HG03439 (cell line): ENCODE data around the gene ULK2.

Experiments used
- ATAC-seq: cut with Tn5 transposase; IDR thresholded peaks from one replicate; pipeline ENCODE4 v1.9.1; 2021; ENCODE audit warnings: mild to moderate bottlenecking, moderate library complexity; ENCODE audit not compliant: unreplicated experiment

ULK2 gene

GRCh38 chr17:19747829-19748806 is 119.6 kb downstream of the ULK2 start, which contains the start of gene ALDH3A1:
TSS of gene ALDH3A1 (minus strand) at chr17:19748298. CDS start at chr17:19745129, 3,169 bp downstream.
- no peak for ATAC-seq

- ATAC-seq = no peak
These were observed 120.5 kb downstream of the ULK2 start for GRCh38 chr17:19747159-19747719.

GRCh38 chr17:19746517-19746916 is 121.2 kb downstream of the ULK2 start:
- ATAC-seq = no peak

GRCh38 chr17:19744922-19745757 is 122.6 kb downstream of the ULK2 start:
- no peak for ATAC-seq

DNA sequence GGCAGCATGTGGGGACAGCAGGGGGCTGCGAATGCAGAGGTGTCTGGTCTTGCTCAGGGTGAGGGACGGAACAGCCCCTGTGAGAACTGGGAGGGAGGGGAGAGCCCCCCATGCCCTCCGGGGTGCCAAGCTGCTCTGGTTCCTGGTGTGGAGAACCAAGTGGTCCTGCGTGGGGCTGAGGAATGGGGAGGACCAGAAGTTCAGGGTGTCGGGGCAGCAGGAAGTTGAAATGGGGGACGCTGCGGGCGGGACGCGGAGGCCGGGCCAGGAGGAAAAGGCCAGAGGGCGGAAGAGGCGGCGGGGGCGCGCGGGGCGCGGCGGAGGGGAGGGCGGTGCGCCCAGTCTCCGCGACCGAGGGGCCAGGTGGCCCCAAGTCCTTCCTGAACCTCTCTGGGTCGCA is 123.2 kb downstream of the ULK2 start:
- no peak for ATAC-seq

DNA sequence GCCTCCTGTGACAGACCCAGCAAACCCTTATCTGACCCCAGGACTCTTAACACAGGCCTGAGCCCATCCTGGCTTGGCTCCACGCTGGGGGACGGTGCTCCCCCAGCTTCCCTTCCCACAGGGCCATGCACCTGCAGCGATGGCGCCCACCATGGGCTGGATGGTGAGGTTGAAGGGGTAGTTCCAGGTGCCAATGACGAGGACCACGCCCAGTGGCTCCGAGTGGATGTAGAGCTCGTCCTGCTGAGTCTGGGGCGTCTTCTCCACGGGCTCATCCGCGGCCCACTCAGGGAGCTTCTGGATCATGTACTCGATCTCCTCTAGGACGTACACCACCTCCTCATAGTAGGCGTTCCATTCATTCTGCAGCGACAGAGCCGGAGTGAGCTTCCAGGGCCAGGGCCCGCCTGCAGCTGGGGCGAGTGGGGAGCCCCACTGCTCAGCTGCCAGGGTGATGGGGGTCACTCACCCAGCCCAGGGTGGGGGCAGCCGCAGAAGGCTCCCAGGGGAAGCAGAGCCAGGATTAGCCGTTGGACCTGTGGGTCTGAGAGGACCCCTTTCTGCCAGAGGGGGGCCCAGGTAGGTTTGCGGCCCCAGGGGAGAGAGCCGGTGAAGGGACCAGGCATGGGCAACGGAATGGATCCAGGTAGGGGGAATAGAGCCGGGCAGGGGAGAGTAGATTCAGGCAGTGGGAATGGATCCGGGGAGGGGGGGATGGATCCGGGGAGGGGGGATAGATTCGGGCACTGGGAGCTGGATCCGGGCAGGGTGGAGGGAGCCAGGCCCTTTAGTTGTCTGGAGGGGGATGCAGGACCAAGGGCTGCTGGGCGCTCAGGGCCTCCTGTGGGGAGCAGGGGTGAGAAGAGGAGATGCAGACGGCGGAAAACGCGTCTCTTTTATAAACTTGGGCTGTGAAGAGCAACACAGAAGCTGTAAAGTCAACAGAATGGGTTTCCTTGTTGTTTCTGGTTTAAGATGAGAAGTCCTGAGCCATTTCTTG is 124.3 kb downstream of the ULK2 start:
- ATAC-seq = no peak

DNA sequence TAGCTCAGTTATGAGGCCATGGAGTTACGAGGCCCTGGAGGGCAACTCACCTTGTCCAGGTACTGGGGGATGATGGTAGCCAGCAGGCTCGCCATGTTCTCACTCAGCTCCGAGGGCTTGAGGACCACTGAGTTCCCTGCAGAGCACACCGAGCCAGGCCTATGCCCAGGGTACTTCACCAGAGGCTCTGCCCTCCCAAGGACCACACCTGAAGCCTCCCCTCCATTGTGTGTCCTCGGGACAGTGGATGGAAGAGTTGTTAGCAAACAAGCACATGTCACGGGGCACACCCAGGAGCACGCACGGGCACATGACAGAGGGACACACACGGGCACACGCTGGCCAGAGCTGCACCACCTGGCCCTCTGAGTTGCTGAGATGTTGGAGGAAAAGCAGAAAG is 125.2 kb downstream of the ULK2 start:
- ATAC-seq = no peak

- no peak for ATAC-seq
These were observed 125.8 kb downstream of the ULK2 start for GRCh38 chr17:19741832-19742457.

- no peak for ATAC-seq
These were observed 126.8 kb downstream of the ULK2 start for GRCh38 chr17:19740933-19741332.

- no peak for ATAC-seq
These were observed 128.2 kb downstream of the ULK2 start for GRCh38 chr17:19739241-19740201.

DNA sequence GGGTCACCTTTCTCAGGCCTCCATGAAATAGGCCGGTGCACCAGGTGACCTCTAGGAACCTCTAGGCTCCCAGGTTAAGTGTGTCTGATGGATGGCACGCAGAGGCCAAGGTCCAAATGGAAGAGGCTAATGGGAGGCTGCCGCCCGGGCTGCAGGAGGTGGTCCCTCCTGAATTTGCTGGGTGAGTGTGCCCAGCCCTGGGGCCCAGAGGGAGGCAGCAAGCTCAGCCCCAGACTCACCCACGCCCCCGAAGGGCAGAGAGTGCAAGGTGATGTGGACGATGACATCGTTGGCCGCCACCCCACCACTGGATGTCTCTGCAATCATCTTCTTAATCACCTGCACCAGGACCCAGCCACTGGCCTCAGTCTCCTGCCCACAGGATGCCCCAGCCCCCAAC is 129.0 kb downstream of the ULK2 start:
- no peak for ATAC-seq

DNA sequence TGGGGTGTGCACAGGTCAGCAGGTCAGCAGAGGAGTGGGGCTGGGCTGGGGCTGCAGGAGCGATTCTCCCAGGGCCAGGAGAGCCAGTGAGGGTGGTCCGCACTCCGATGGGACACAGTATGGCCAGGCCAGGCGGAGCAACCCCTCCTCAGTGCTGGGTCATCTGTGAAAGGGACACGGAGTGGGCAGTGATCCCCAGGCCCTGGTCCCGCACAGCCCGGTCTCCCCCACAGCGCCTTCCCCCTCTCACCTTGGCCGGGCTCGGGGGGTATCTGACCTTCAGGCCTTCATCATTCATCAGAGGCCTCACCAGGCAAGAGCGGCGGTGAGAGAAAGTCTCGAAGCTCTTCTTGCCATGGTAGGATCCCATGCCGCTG is 129.7 kb downstream of the ULK2 start:
- ATAC-seq = no peak

DNA sequence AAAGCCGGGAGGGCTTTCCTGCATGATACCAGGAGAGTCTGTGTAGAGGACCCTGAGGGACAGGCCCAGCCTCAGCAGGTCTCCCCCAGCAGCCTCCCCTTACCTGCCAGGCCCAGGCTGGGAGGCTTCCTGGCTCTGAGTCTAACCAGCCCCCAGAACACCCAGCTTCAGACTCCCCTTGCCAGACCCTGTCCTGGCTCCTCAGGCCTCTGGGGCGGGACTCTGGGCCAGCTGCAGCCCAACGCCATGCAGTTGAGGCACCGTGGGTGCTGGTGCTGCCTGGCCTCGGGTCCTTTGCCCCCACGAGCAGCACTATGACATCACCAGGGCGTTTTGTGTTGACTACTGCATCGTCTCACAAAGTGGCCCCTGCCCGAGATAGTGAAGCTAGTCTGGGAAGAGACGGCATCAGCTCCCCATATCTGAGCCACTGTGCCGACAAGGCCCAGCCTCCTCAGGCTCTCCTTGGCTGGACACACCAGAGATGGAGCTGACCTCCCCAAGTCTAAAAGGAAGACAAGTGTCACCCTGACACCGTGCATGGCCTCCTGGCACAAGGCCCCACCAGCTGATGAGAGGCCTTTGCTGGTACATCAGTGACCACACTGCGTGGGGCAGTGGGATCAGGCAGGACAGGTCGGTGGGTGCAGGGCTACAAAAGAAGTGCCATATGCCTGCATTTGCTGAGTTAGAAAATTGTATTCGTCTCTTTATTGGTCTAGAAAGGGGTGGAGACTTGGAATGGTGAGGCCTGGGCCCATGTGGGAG is 130.2 kb downstream of the ULK2 start:
- ATAC-seq = no peak

GRCh38 chr17:19736071-19736470 is 131.7 kb downstream of the ULK2 start:
- no peak for ATAC-seq

- no peak for ATAC-seq
These were observed 133.7 kb downstream of the ULK2 start for GRCh38 chr17:19733953-19734526.

DNA sequence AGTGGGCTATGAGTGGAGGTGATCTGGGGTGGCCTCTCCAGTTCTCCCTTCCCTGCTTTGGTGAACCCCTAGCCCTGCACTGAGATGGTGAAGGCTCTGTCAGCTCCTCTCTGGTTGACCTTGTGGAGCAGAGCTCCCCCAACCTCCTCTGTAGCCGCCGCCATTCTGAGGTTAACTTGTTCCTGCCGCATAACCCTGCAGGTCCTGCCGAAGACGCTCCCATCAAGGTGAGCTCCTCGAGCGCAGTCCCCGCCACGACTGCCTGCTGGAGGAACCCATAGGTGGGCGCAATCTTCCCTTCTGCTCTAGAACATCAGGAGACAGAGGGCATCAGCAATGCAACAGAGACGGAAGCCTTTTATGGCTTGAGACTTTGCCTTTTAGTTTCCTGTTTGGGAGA is 136.1 kb downstream of the ULK2 start:
- ATAC-seq = no peak

GRCh38 chr17:19730843-19731242 is 136.9 kb downstream of the ULK2 start:
- no peak for ATAC-seq
